SU-DHL-6 (cell line): Measurements from ENCODE around the gene SLC16A7.

Experiments
- EZH2phosphoT487 ChIP-seq: fragments of 200-600 bp; sonication (generic), shearing (Covaris generic); conservative IDR thresholded peaks from 2 replicates; pipeline ENCODE4 v1.6.1; 2018; ENCODE audit warnings: mild to moderate bottlenecking, antibody characterized with exemption, low read length, moderate library complexity, mixed read lengths
- TF ChIP-seq, protein P1 (sequence below): fragments of 200-600 bp; sonication (generic); IDR thresholded peaks from one replicate; pipeline ENCODE4 v1.5.1; 2017; ENCODE audit warnings: antibody characterized with exemption, mild to moderate bottlenecking, low read length, moderate library complexity; ENCODE audit not compliant: insufficient read depth, poor library complexity, severe bottlenecking

DNA sequence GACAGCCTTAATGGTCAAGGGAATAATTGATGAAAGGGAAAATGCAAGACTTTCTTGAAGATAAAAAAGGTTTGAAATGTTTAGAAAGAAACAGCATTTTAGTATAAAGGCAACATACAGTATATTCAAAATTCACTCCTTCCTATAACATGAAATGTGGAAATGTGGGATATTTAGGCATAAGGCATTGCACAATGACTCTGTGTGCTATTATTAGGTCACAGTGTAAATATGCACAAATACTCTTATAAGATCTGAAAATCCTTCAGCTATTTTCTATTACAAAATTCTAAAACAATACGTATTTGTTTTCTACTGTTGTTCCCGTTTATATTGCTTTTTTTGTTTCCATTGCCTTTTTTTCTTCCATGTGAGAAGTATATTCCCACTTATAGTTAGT is 127.7 kb downstream of the SLC16A7 start:
- TF ChIP-seq, protein P1, sequence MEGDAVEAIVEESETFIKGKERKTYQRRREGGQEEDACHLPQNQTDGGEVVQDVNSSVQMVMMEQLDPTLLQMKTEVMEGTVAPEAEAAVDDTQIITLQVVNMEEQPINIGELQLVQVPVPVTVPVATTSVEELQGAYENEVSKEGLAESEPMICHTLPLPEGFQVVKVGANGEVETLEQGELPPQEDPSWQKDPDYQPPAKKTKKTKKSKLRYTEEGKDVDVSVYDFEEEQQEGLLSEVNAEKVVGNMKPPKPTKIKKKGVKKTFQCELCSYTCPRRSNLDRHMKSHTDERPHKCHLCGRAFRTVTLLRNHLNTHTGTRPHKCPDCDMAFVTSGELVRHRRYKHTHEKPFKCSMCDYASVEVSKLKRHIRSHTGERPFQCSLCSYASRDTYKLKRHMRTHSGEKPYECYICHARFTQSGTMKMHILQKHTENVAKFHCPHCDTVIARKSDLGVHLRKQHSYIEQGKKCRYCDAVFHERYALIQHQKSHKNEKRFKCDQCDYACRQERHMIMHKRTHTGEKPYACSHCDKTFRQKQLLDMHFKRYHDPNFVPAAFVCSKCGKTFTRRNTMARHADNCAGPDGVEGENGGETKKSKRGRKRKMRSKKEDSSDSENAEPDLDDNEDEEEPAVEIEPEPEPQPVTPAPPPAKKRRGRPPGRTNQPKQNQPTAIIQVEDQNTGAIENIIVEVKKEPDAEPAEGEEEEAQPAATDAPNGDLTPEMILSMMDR, result no peak
- no peak for TF ChIP-seq EZH2phosphoT487
